Measurements from ENCODE around the gene ATE1. TPM values are rescaled to one million over a fixed set of nuclear protein-coding genes. Genes with fewer than 3 reads are reported as not detected.
"Not testable (repeated sequence)": the region's sequence is repeated elsewhere in the genome, so short reads cannot be mapped to it uniquely, and the experiment has no call there.

ATE1 gene
- total RNA-seq, 1 experiment from 2014 or later = 27.8 TPM

GRCh38 chr10:121918800-121919199 is 9.0 kb downstream of the ATE1 start:
- H3K27me3 ChIP-seq = not testable (repeated sequence)

GRCh38 chr10:121914661-121915060 is 13.2 kb downstream of the ATE1 start:
- Histone ChIP-seq H3K4me1 (no peaks in the 10 kb centered on the region), H3K27me3 (no peaks in the 10 kb centered on the region), H3K36me3 (peaks cover 42% of the 10 kb centered on the region), H3K9me3 (replicated peaks) (no peaks in the 10 kb centered on the region), H3K27ac (no peak overlapping the region), H3K4me3 (no peak overlapping the region)
- no peak for DNase-seq

More at GRCh38 chr10:121918800-121919199, 9.0 kb downstream of the ATE1 start:
- H3K4me1 ChIP-seq; H3K9me3 ChIP-seq (replicated peaks); H3K4me3 ChIP-seq; DNase-seq; H3K27ac ChIP-seq: not testable (repeated sequence)
- H3K36me3 ChIP-seq = peaks cover 32% of the 10 kb centered on the region

- DNase-seq = no peak
- no peaks in the 10 kb centered on the region for H3K9me3 ChIP-seq (replicated peaks)
- peaks cover 42% of the 10 kb centered on the region for H3K36me3 ChIP-seq
- H3K4me3 ChIP-seq = no peak overlapping the region
- no peaks in the 10 kb centered on the region for H3K4me1 ChIP-seq
- H3K27me3 ChIP-seq = no peaks in the 10 kb centered on the region
- H3K27ac ChIP-seq = no peak overlapping the region
Measured at GRCh38 chr10:121911421-121911697, 16.5 kb downstream of the ATE1 start.

GRCh38 chr10:121910673-121911420 is 17.0 kb downstream of the ATE1 start:
- peaks cover 39% of the 10 kb centered on the region for H3K36me3 ChIP-seq
- no peak for DNase-seq
- no peak overlapping the region for H3K27ac ChIP-seq
- no peak overlapping the region for H3K4me3 ChIP-seq
- H3K4me1 ChIP-seq = no peaks in the 10 kb centered on the region
- H3K9me3 ChIP-seq (replicated peaks) = no peaks in the 10 kb centered on the region
- no peaks in the 10 kb centered on the region for H3K27me3 ChIP-seq

- no peak for DNase-seq
- Histone ChIP-seq H3K4me3 (no peak overlapping the region), H3K27ac (no peak overlapping the region), H3K9me3 (replicated peaks) (no peaks in the 10 kb centered on the region), H3K4me1 (no peaks in the 10 kb centered on the region), H3K36me3 (peaks cover 15% of the 10 kb centered on the region), H3K27me3 (no peaks in the 10 kb centered on the region)
Measured at GRCh38 chr10:121904888-121905287, 22.9 kb downstream of the ATE1 start.

GRCh38 chr10:121900443-121901174 is 27.2 kb downstream of the ATE1 start:
- Histone ChIP-seq H3K4me3 (no peak overlapping the region), H3K27ac (no peak overlapping the region; the same call in 1 of the 2 replicates), H3K27me3 (no peaks in the 10 kb centered on the region), H3K36me3 (peaks cover 14% of the 10 kb centered on the region), H3K9me3 (replicated peaks) (no peaks in the 10 kb centered on the region), H3K4me1 (no peaks in the 10 kb centered on the region)
- DNase-seq = peak; percentile 45 to 92

GRCh38 chr10:121899727-121900126 is 28.1 kb downstream of the ATE1 start:
- H3K4me3 ChIP-seq = no peak overlapping the region
- no peaks in the 10 kb centered on the region for H3K4me1 ChIP-seq
- no peaks in the 10 kb centered on the region for H3K27me3 ChIP-seq
- no peaks in the 10 kb centered on the region for H3K9me3 ChIP-seq (replicated peaks)
- DNase-seq = no peak
- H3K27ac ChIP-seq = no peak overlapping the region
- H3K36me3 ChIP-seq = peaks cover 18% of the 10 kb centered on the region

- H3K27me3 ChIP-seq = no peaks in the 10 kb centered on the region
- no peaks in the 10 kb centered on the region for H3K9me3 ChIP-seq (replicated peaks)
- H3K36me3 ChIP-seq = peaks cover 13% of the 10 kb centered on the region
- DNase-seq = no peak
- H3K4me3 ChIP-seq = no peak overlapping the region
- no peak overlapping the region for H3K27ac ChIP-seq
- H3K4me1 ChIP-seq = no peaks in the 10 kb centered on the region
Measured at GRCh38 chr10:121891103-121891502, 36.7 kb downstream of the ATE1 start.

GRCh38 chr10:121889212-121889611 is 38.6 kb downstream of the ATE1 start:
- Histone ChIP-seq H3K36me3 (peaks cover 9% of the 10 kb centered on the region), H3K4me1 (no peaks in the 10 kb centered on the region), H3K4me3 (no peak overlapping the region), H3K9me3 (replicated peaks) (no peaks in the 10 kb centered on the region), H3K27me3 (no peaks in the 10 kb centered on the region), H3K27ac (no peak overlapping the region)
- DNase-seq = no peak

GRCh38 chr10:121886997-121887622 is 40.7 kb downstream of the ATE1 start:
- Histone ChIP-seq H3K36me3 (peaks cover 5% of the 10 kb centered on the region), H3K27me3 (no peaks in the 10 kb centered on the region), H3K4me3 (no peak overlapping the region), H3K9me3 (replicated peaks) (no peaks in the 10 kb centered on the region), H3K4me1 (no peaks in the 10 kb centered on the region), H3K27ac (no peak overlapping the region)
- DNase-seq = peak; percentile 68 to 87

- Histone ChIP-seq H3K27me3 (no peaks in the 10 kb centered on the region), H3K9me3 (replicated peaks) (no peaks in the 10 kb centered on the region)
Measured at GRCh38 chr10:121886181-121886580, 41.6 kb downstream of the ATE1 start.

GRCh38 chr10:121880895-121881294 is 46.9 kb downstream of the ATE1 start:
- Histone ChIP-seq H3K27ac (no peak overlapping the region), H3K27me3 (no peaks in the 10 kb centered on the region), H3K36me3 (no peaks in the 10 kb centered on the region; the same call in 1 of the 2 replicates), H3K4me3 (no peak overlapping the region), H3K4me1 (0 out of 2 replicates have a peak, but pooled peaks cover 3% of the 10 kb centered on the region), H3K9me3 (replicated peaks) (no peaks in the 10 kb centered on the region)
- DNase-seq = no peak

More at GRCh38 chr10:121886181-121886580, 41.6 kb downstream of the ATE1 start:
- no peaks in the 10 kb centered on the region for H3K4me1 ChIP-seq
- no peak overlapping the region for H3K27ac ChIP-seq
- no peak for DNase-seq
- peaks cover 5% of the 10 kb centered on the region; the same call in 1 of the 2 replicates for H3K36me3 ChIP-seq
- no peak overlapping the region for H3K4me3 ChIP-seq

GRCh38 chr10:121879476-121879875 is 48.4 kb downstream of the ATE1 start:
- H3K27me3 ChIP-seq = no peaks in the 10 kb centered on the region
- no peak overlapping the region for H3K27ac ChIP-seq
- no peaks in the 10 kb centered on the region; the same call in 1 of the 2 replicates for H3K36me3 ChIP-seq
- no peak overlapping the region for H3K4me3 ChIP-seq
- H3K9me3 ChIP-seq (replicated peaks) = no peaks in the 10 kb centered on the region
- 0 out of 2 replicates have a peak, but pooled peaks cover 3% of the 10 kb centered on the region for H3K4me1 ChIP-seq
- no peak for DNase-seq

- Histone ChIP-seq H3K27ac (no peak overlapping the region), H3K4me1 (no peaks in the 10 kb centered on the region), H3K27me3 (no peaks in the 10 kb centered on the region), H3K4me3 (no peak overlapping the region), H3K36me3 (0 out of 2 replicates have a peak, but pooled peaks cover 2% of the 10 kb centered on the region), H3K9me3 (replicated peaks) (no peaks in the 10 kb centered on the region)
- no peak for DNase-seq
Measured at GRCh38 chr10:121873236-121873635, 54.6 kb downstream of the ATE1 start.

GRCh38 chr10:121870413-121870812 is 57.4 kb downstream of the ATE1 start:
- Histone ChIP-seq H3K4me1 (no peaks in the 10 kb centered on the region), H3K27me3 (no peaks in the 10 kb centered on the region), H3K36me3 (0 out of 2 replicates have a peak, but pooled peaks cover 2% of the 10 kb centered on the region), H3K9me3 (replicated peaks) (no peaks in the 10 kb centered on the region), H3K27ac (no peak overlapping the region), H3K4me3 (no peak overlapping the region)
- no peak for DNase-seq

Measured in SJCRH30 (cell line).